Immature natural killer cell (primary cell): Measurements from ENCODE around the gene NACAD. TPM values are rescaled to one million over a fixed set of nuclear protein-coding genes. Genes with fewer than 3 reads are reported as not detected.

Source experiments
- DNase-seq, 3 donors: peaks; one replicate each; pipeline ENCODE4 v3.0.0; 2022; ENCODE audit warnings: mixed read lengths in 1 of 3
- H3K27ac Mint-ChIP-seq, 6 donors: one replicate each; pipeline ENCODE4 v1.8.0; 2020; ENCODE audit warnings: mixed read lengths in 6 of 6, mild to moderate bottlenecking in 5 of 6, inconsistent platforms in 4 of 6, moderate library complexity in 3 of 6
- H3K27me3 Mint-ChIP-seq, 3 donors: one replicate each; pipeline ENCODE4 v1.8.0; 2020 to 2021; ENCODE audit warnings: low read depth in 3 of 3, mild to moderate bottlenecking in 3 of 3, mixed read lengths in 3 of 3, moderate library complexity in 3 of 3, inconsistent platforms in 1 of 3
- H3K36me3 Mint-ChIP-seq, 3 donors: one replicate each; pipeline ENCODE4 v1.8.0; 2020; ENCODE audit warnings: mixed read lengths in 3 of 3, inconsistent platforms in 2 of 3, mild to moderate bottlenecking in 2 of 3
- H3K4me1 Mint-ChIP-seq, 2 donors: one replicate each; pipeline ENCODE4 v1.8.0; 2020; ENCODE audit warnings: inconsistent platforms in 2 of 2, mild to moderate bottlenecking in 2 of 2, mixed read lengths in 2 of 2, moderate library complexity in 1 of 2
- H3K4me3 Mint-ChIP-seq, 5 donors: one replicate each; pipeline ENCODE4 v1.8.0; 2020; ENCODE audit warnings: mild to moderate bottlenecking in 5 of 5, mixed read lengths in 5 of 5, inconsistent platforms in 3 of 5, moderate library complexity in 3 of 5
- H3K9me3 Mint-ChIP-seq, 6 donors: one replicate each; pipeline ENCODE4 v1.8.0; 2020; ENCODE audit warnings: mild to moderate bottlenecking in 6 of 6, mixed read lengths in 6 of 6, inconsistent platforms in 4 of 6, moderate library complexity in 3 of 6
- polyA plus RNA-seq, 3 donors: library from polyadenylated mRNA; unstranded; fragments of 300-500 nt; fragmentation: Illumina TruSeq; gene quantifications; one replicate each; pipeline ENCODE4 v1.2.3, GENCODE V29; 2021

The NACAD gene
- polyA plus RNA-seq, 3 donors from 2014 or later, result 0.26 to 0.65 TPM; not detected in 1

- peaks cover 0 to 2% (median 0%) of the 10 kb centered on the region in 3 donors for H3K27me3 Mint-ChIP-seq
- H3K4me3 Mint-ChIP-seq, result peak overlapping the region in 4 of 5 donors; percentile 1 to 34 (median 14)
- no peaks in the 10 kb centered on the region for H3K9me3 Mint-ChIP-seq
- DNase-seq, result no peak
- peaks cover 75 to 83% of the 10 kb centered on the region in 2 donors for H3K4me1 Mint-ChIP-seq
- peak overlapping the region in 5 of 6 donors; percentile 65 to 87 (median 82) for H3K27ac Mint-ChIP-seq
- peaks cover 4 to 15% (median 12%) of the 10 kb centered on the region in 3 donors for H3K36me3 Mint-ChIP-seq
Measured at GRCh38 chr7:45060295-45060694, 28.5 kb downstream of the NACAD start.

- peaks cover 85 to 86% of the 10 kb centered on the region in 2 donors for H3K4me1 Mint-ChIP-seq
Measured at GRCh38 chr7:45057878-45058277, 30.9 kb downstream of the NACAD start.

GRCh38 chr7:45055594-45056219 is 33.1 kb downstream of the NACAD start:
- no peaks in the 10 kb centered on the region for H3K9me3 Mint-ChIP-seq

More at GRCh38 chr7:45057878-45058277, 30.9 kb downstream of the NACAD start:
- Mint-ChIP-seq H3K9me3 (no peaks in the 10 kb centered on the region), H3K4me3 (peak overlapping the region in 1 of 5 donors; percentile 7), H3K36me3 (peaks cover 4 to 13% (median 7%) of the 10 kb centered on the region in 3 donors), H3K27me3 (no peaks in the 10 kb centered on the region), H3K27ac (peak overlapping the region; percentile 47 to 86 (median 72))
- DNase-seq, result no peak

GRCh38 chr7:45055016-45055415 is 33.8 kb downstream of the NACAD start:
- Mint-ChIP-seq H3K27ac (peak overlapping the region in 5 of 6 donors; percentile 8 to 82 (median 75)), H3K36me3 (peaks cover 0 to 20% (median 11%) of the 10 kb centered on the region in 3 donors), H3K4me1 (peaks cover 77 to 81% of the 10 kb centered on the region in 2 donors), H3K27me3 (no peaks in the 10 kb centered on the region), H3K4me3 (no peak overlapping the region), H3K9me3 (no peaks in the 10 kb centered on the region)
- no peak for DNase-seq

More at GRCh38 chr7:45055594-45056219, 33.1 kb downstream of the NACAD start:
- Mint-ChIP-seq H3K4me1 (peaks cover 77 to 81% of the 10 kb centered on the region in 2 donors), H3K4me3 (no peak overlapping the region), H3K27ac (peak overlapping the region; percentile 6 to 70 (median 46)), H3K36me3 (peaks cover 4 to 18% (median 7%) of the 10 kb centered on the region in 3 donors), H3K27me3 (no peaks in the 10 kb centered on the region)
- DNase-seq, result no peak

GRCh38 chr7:45054442-45054841 is 34.3 kb downstream of the NACAD start:
- no peaks in the 10 kb centered on the region for H3K9me3 Mint-ChIP-seq
- peaks cover 0 to 23% (median 12%) of the 10 kb centered on the region in 3 donors for H3K36me3 Mint-ChIP-seq
- H3K27me3 Mint-ChIP-seq, result no peaks in the 10 kb centered on the region
- no peak overlapping the region for H3K4me3 Mint-ChIP-seq
- DNase-seq, result no peak
- H3K27ac Mint-ChIP-seq, result peak overlapping the region; percentile 33 to 83 (median 76)
- peaks cover 75 to 81% of the 10 kb centered on the region in 2 donors for H3K4me1 Mint-ChIP-seq

DNA sequence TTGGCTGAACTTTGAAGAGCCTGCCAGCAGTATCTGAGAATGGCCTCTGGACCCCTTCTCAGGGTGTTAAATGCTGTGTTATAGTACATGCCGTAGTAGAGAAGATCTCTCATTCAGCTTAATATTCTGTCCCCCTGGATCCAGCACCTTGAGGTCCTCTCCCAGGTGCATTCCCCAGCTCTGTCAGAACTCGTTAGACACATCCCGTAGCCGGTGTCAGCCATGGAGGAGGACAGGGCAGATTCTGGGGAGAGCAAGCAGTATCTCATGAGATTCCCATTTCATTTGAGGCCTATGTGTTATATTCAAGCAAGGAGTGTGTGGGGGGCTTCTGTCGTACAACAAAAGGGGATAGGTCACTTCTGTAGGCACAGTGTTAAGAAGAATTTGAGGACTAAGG is 34.8 kb downstream of the NACAD start:
- no peak overlapping the region for H3K4me3 Mint-ChIP-seq
- peak overlapping the region in 5 of 6 donors; percentile 27 to 86 (median 81) for H3K27ac Mint-ChIP-seq

GRCh38 chr7:45053401-45053800 is 35.4 kb downstream of the NACAD start:
- no peaks in the 10 kb centered on the region for H3K27me3 Mint-ChIP-seq
- no peak overlapping the region for H3K4me3 Mint-ChIP-seq
- H3K9me3 Mint-ChIP-seq, result no peaks in the 10 kb centered on the region
- DNase-seq, result no peak
- peaks cover 0 to 23% (median 12%) of the 10 kb centered on the region in 3 donors for H3K36me3 Mint-ChIP-seq
- peak overlapping the region in 5 of 6 donors; percentile 27 to 65 (median 48) for H3K27ac Mint-ChIP-seq
- peaks cover 72 to 81% of the 10 kb centered on the region in 2 donors for H3K4me1 Mint-ChIP-seq

More for the DNA sequence above, 34.8 kb downstream of the NACAD start:
- no peak for DNase-seq
- H3K9me3 Mint-ChIP-seq, result no peaks in the 10 kb centered on the region
- peaks cover 0 to 23% (median 12%) of the 10 kb centered on the region in 3 donors for H3K36me3 Mint-ChIP-seq
- H3K4me1 Mint-ChIP-seq, result peaks cover 74 to 84% of the 10 kb centered on the region in 2 donors
- H3K27me3 Mint-ChIP-seq, result no peaks in the 10 kb centered on the region

DNA sequence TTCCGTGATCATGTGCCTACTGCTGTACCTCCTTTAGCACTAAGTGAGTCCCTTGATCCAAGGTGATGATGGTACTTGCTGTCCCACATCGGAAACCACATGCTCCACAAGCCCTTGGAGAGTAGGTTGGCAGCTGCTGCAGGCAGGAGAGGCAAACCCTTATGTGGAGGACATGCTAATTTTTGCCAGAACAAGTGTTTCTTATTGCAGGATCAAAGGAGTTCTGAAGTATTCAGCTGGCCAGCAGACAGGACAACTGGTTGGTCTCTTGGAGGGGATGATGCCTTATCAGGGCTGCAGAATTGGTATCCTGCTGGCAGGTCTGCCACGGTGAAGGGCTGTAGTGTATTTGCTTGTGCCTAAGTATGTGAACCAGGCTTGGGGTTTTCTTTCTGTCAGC is 36.8 kb downstream of the NACAD start:
- Mint-ChIP-seq H3K4me3 (no peak overlapping the region), H3K36me3 (peaks cover 4 to 23% (median 9%) of the 10 kb centered on the region in 3 donors), H3K27me3 (no peaks in the 10 kb centered on the region), H3K4me1 (peaks cover 61 to 80% of the 10 kb centered on the region in 2 donors), H3K9me3 (no peaks in the 10 kb centered on the region), H3K27ac (peak overlapping the region in 3 of 6 donors; percentile 20 to 71 (median 67))
- DNase-seq, result no peak

DNA sequence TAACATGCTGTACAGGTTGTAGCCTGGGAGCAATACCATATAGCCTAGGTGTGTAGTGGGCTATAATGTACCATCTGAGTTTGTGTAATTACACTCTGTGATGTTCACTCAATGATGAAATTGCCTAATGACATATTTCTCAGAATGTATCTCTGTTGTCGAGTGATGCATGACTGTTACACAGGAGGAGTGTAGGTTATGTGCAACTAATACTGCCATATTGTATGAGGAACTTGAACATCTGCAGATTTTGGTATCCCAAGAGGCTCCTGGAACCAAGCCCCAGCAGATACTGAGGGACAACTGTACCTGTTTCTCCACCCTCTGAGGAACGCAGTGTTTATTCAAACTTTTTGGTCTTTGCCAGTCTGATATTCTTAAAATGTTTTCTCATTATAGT is 38.6 kb downstream of the NACAD start:
- peaks cover 4 to 28% (median 9%) of the 10 kb centered on the region in 3 donors for H3K36me3 Mint-ChIP-seq
- H3K4me3 Mint-ChIP-seq, result no peak overlapping the region
- DNase-seq, result no peak
- no peaks in the 10 kb centered on the region for H3K9me3 Mint-ChIP-seq
- H3K27ac Mint-ChIP-seq, result peak overlapping the region; percentile 71 to 85 (median 84)
- no peaks in the 10 kb centered on the region for H3K27me3 Mint-ChIP-seq
- peaks cover 52 to 83% of the 10 kb centered on the region in 2 donors for H3K4me1 Mint-ChIP-seq

DNA sequence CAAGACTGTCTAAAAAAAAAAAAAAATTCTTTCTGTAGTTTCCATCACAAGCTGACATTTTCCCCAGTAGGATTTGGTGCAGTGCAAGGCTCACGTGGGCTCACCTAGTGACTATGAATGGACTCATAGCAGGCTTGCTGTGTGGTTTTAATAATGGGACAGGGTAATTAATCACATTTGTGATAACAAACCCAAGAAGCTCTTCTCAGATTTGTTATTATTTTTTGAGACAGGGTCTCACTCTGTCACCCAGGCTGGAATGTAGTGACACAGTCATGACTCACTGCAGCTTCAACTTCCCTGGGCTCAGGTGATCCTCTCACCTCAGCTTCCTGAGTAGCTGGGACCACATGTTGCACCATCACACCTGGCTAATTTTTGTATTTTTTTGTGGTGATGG is 40.0 kb downstream of the NACAD start:
- Mint-ChIP-seq H3K36me3 (peaks cover 6 to 28% (median 10%) of the 10 kb centered on the region in 3 donors), H3K4me1 (peaks cover 42 to 84% of the 10 kb centered on the region in 2 donors), H3K4me3 (no peak overlapping the region), H3K27ac (peak overlapping the region in 1 of 6 donors; percentile 49), H3K27me3 (no peaks in the 10 kb centered on the region), H3K9me3 (no peaks in the 10 kb centered on the region)
- no peak for DNase-seq

- Mint-ChIP-seq H3K9me3 (no peaks in the 10 kb centered on the region), H3K36me3 (peaks cover 11 to 44% (median 29%) of the 10 kb centered on the region in 3 donors), H3K4me1 (peaks cover 16 to 80% of the 10 kb centered on the region in 2 donors), H3K4me3 (no peak overlapping the region), H3K27me3 (peaks cover 0 to 4% (median 0%) of the 10 kb centered on the region in 3 donors), H3K27ac (peak overlapping the region; percentile 53 to 79 (median 68))
- no peak for DNase-seq
Measured at GRCh38 chr7:45044338-45044737, 44.4 kb downstream of the NACAD start.

DNA sequence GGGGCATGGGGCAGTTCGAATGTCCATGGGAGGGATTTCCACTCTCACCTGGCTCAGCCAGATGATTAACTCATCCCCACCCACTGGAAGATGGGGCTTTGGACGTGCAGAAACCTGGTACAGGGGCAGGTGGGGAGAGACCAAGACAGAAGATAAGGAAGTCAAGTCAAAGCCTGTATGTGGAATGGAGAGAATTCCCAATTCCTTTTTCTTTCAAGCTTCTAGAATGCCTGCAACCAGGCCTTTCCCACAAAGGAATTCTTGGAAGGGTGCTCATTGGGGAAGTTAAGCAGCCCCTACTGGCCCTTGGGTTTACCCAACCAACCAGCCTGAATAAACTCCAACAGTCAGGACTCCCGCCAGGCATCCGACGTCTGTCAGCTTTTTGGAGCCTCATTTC is 49.7 kb downstream of the NACAD start:
- peak overlapping the region in 1 of 5 donors; percentile 2 for H3K4me3 Mint-ChIP-seq
- no peak for DNase-seq
- peak overlapping the region; percentile 53 to 93 (median 75) for H3K27ac Mint-ChIP-seq
- H3K27me3 Mint-ChIP-seq, result peaks cover 0 to 5% (median 0%) of the 10 kb centered on the region in 3 donors
- no peaks in the 10 kb centered on the region for H3K9me3 Mint-ChIP-seq
- H3K4me1 Mint-ChIP-seq, result peaks cover 57 to 86% of the 10 kb centered on the region in 2 donors
- peaks cover 7 to 48% (median 32%) of the 10 kb centered on the region in 3 donors for H3K36me3 Mint-ChIP-seq

DNA sequence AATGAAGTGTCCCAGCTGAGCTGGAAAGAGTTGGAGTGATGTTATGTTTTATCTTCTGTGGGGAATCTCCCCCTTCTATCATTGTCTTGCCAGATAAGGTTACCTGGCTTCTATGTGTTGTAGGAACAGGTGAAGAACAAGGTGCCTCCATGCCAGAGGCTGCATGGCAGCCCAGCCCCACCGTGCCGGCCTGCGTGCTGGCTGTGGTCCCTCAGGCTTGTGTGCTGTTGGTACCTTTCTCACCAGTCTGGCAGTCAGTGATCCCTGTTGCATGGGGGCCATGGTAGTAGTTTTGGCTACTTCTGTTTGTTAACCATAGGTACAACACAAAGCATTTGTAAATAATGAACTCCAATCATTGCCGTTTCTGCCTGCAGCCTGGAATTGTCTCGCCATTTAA is 50.9 kb downstream of the NACAD start:
- Mint-ChIP-seq H3K4me1 (peaks cover 69 to 91% of the 10 kb centered on the region in 2 donors), H3K36me3 (peaks cover 3 to 40% (median 27%) of the 10 kb centered on the region in 3 donors), H3K27me3 (peaks cover 0 to 5% (median 0%) of the 10 kb centered on the region in 3 donors), H3K9me3 (no peaks in the 10 kb centered on the region), H3K4me3 (peak overlapping the region; percentile 37 to 82 (median 60)), H3K27ac (peak overlapping the region; percentile 79 to 94 (median 90))
- no peak for DNase-seq

DNA sequence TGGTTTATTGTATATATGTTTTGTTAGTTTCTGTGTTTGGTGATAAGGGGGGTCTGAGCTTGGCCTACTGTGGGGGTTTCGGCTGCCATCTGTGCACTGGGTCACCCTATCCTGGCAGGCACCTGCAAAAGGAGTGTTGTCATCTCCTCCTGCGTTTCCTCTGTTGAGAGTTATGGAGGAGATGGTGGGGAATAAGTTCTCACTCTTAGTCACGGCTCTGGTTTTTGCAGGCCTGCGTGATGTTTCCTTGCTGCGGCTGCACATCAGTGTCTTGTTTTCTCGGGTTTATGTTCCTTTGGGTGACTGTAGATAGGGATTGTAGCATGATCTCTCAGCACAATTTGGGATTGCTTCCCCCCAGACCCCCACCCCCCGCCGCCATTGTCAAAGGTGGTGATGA is 52.0 kb downstream of the NACAD start:
- Mint-ChIP-seq H3K4me3 (peak overlapping the region; percentile 75 to 88 (median 82)), H3K27ac (peak overlapping the region; percentile 79 to 94 (median 92)), H3K36me3 (peaks cover 0 to 32% (median 25%) of the 10 kb centered on the region in 3 donors), H3K9me3 (no peaks in the 10 kb centered on the region), H3K27me3 (peaks cover 0 to 3% (median 0%) of the 10 kb centered on the region in 3 donors), H3K4me1 (peaks cover 75 to 91% of the 10 kb centered on the region in 2 donors)
- DNase-seq, result peak in 1 of 3 donors; percentile 10
